Measurements from ENCODE around the gene MARCHF4. TPM values are rescaled to one million over a fixed set of nuclear protein-coding genes. Genes with fewer than 3 reads are reported as not detected.

MARCHF4 gene
- total and polyA plus RNA-seq, 2 donors, result under 0.01 to 0.07 TPM

GRCh38 chr2:216379977-216380376 lies 7.7 kb upstream of the MARCHF4 start:
- Histone ChIP-seq H3K4me1 (ENCODE audit: control insufficient read depth in 2 of 2, insufficient read depth in 2 of 2, low read length in 2 of 2) (no peaks in the 10 kb centered on the region), H3K4me3 (ENCODE audit: low read length in 2 of 2) (no peak overlapping the region), H3K27me3 (ENCODE audit: control insufficient read depth in 2 of 2, insufficient read depth in 1 of 2, low read length in 1 of 2) (peaks cover 0 to 4% of the 10 kb centered on the region in 2 donors), H3K27ac (ENCODE audit: low read depth in 1 of 2, low read length in 1 of 2) (no peak overlapping the region), H3K9me3 (ENCODE audit: control insufficient read depth in 2 of 2, insufficient read depth in 1 of 2, low read length in 1 of 2) (no peaks in the 10 kb centered on the region), H3K36me3 (ENCODE audit: control insufficient read depth in 2 of 2, insufficient read depth in 2 of 2, low read length in 1 of 2) (no peaks in the 10 kb centered on the region)
- 94% methylated on average over 5 of the region's 5 CpGs for WGBS
- no peak for DNase-seq (ENCODE audit: low read depth in 6 of 9, low spot score in 9 of 9)

GRCh38 chr2:216375286-216375685 lies 3.0 kb upstream of the MARCHF4 start:
- no peaks in the 10 kb centered on the region for H3K36me3 ChIP-seq (ENCODE audit: control insufficient read depth in 2 of 2, insufficient read depth in 2 of 2, low read length in 1 of 2)
- WGBS, result 90% methylated on average over 1 of the region's 1 CpG
- peaks cover 5 to 6% of the 10 kb centered on the region in 2 donors for H3K4me1 ChIP-seq (ENCODE audit: control insufficient read depth in 2 of 2, insufficient read depth in 2 of 2, low read length in 2 of 2)
- H3K4me3 ChIP-seq (ENCODE audit: low read length in 2 of 2), result no peak overlapping the region
- no peaks in the 10 kb centered on the region for H3K9me3 ChIP-seq (ENCODE audit: control insufficient read depth in 2 of 2, insufficient read depth in 1 of 2, low read length in 1 of 2)
- no peak overlapping the region for H3K27ac ChIP-seq (ENCODE audit: low read depth in 1 of 2, low read length in 1 of 2)
- H3K27me3 ChIP-seq (ENCODE audit: control insufficient read depth in 2 of 2, insufficient read depth in 1 of 2, low read length in 1 of 2), result peaks cover 25 to 40% of the 10 kb centered on the region in 2 donors
- no peak for DNase-seq (ENCODE audit: low read depth in 6 of 9, low spot score in 9 of 9)

- peaks cover 5 to 6% of the 10 kb centered on the region in 2 donors for H3K4me1 ChIP-seq (ENCODE audit: control insufficient read depth in 2 of 2, insufficient read depth in 2 of 2, low read length in 2 of 2)
- H3K4me3 ChIP-seq (ENCODE audit: low read length in 2 of 2), result no peak overlapping the region
- DNase-seq (ENCODE audit: low read depth in 6 of 9, low spot score in 9 of 9), result no peak
- H3K36me3 ChIP-seq (ENCODE audit: control insufficient read depth in 2 of 2, insufficient read depth in 2 of 2, low read length in 1 of 2), result no peaks in the 10 kb centered on the region
- peaks cover 31 to 52% of the 10 kb centered on the region in 2 donors for H3K27me3 ChIP-seq (ENCODE audit: control insufficient read depth in 2 of 2, insufficient read depth in 1 of 2, low read length in 1 of 2)
- H3K27ac ChIP-seq (ENCODE audit: low read depth in 1 of 2, low read length in 1 of 2), result no peak overlapping the region
- no peaks in the 10 kb centered on the region for H3K9me3 ChIP-seq (ENCODE audit: control insufficient read depth in 2 of 2, insufficient read depth in 1 of 2, low read length in 1 of 2)
Measured at GRCh38 chr2:216373896-216374295, 1.6 kb upstream of the MARCHF4 start.

GRCh38 chr2:216372761-216373291 lies 543 bp upstream of the MARCHF4 start:
- 42% methylated on average over 6 of the region's 6 CpGs for WGBS
- H3K27me3 ChIP-seq (ENCODE audit: control insufficient read depth in 2 of 2, insufficient read depth in 1 of 2, low read length in 1 of 2), result peaks cover 37 to 62% of the 10 kb centered on the region in 2 donors
- H3K4me3 ChIP-seq (ENCODE audit: low read length in 2 of 2), result no peak overlapping the region

GRCh38 chr2:216370961-216371712 lies 1.1 kb downstream of the MARCHF4 start:
- Histone ChIP-seq H3K9me3 (ENCODE audit: control insufficient read depth in 2 of 2, insufficient read depth in 1 of 2, low read length in 1 of 2) (no peaks in the 10 kb centered on the region), H3K27me3 (ENCODE audit: control insufficient read depth in 2 of 2, insufficient read depth in 1 of 2, low read length in 1 of 2) (peaks cover 37 to 61% of the 10 kb centered on the region in 2 donors), H3K4me3 (ENCODE audit: low read length in 2 of 2) (no peak overlapping the region), H3K27ac (ENCODE audit: low read depth in 1 of 2, low read length in 1 of 2) (no peak overlapping the region), H3K36me3 (ENCODE audit: control insufficient read depth in 2 of 2, insufficient read depth in 2 of 2, low read length in 1 of 2) (no peaks in the 10 kb centered on the region), H3K4me1 (ENCODE audit: control insufficient read depth in 2 of 2, insufficient read depth in 2 of 2, low read length in 2 of 2) (peaks cover 5 to 6% of the 10 kb centered on the region in 2 donors)
- WGBS, result 2% methylated on average over 53 of the region's 53 CpGs
- no peak for DNase-seq (ENCODE audit: low read depth in 6 of 9, low spot score in 9 of 9)

More at GRCh38 chr2:216372761-216373291, 543 bp upstream of the MARCHF4 start:
- Histone ChIP-seq H3K9me3 (ENCODE audit: control insufficient read depth in 2 of 2, insufficient read depth in 1 of 2, low read length in 1 of 2) (no peaks in the 10 kb centered on the region), H3K36me3 (ENCODE audit: control insufficient read depth in 2 of 2, insufficient read depth in 2 of 2, low read length in 1 of 2) (no peaks in the 10 kb centered on the region), H3K27ac (ENCODE audit: low read depth in 1 of 2, low read length in 1 of 2) (no peak overlapping the region), H3K4me1 (ENCODE audit: control insufficient read depth in 2 of 2, insufficient read depth in 2 of 2, low read length in 2 of 2) (peaks cover 5 to 6% of the 10 kb centered on the region in 2 donors)
- DNase-seq (ENCODE audit: low read depth in 6 of 9, low spot score in 9 of 9), result no peak

GRCh38 chr2:216369821-216370220 lies 2.5 kb downstream of the MARCHF4 start:
- Histone ChIP-seq H3K36me3 (ENCODE audit: control insufficient read depth in 2 of 2, insufficient read depth in 2 of 2, low read length in 1 of 2) (no peaks in the 10 kb centered on the region), H3K27ac (ENCODE audit: low read depth in 1 of 2, low read length in 1 of 2) (no peak overlapping the region), H3K27me3 (ENCODE audit: control insufficient read depth in 2 of 2, insufficient read depth in 1 of 2, low read length in 1 of 2) (peaks cover 37 to 61% of the 10 kb centered on the region in 2 donors), H3K4me1 (ENCODE audit: control insufficient read depth in 2 of 2, insufficient read depth in 2 of 2, low read length in 2 of 2) (peaks cover 5 to 6% of the 10 kb centered on the region in 2 donors), H3K4me3 (ENCODE audit: low read length in 2 of 2) (no peak overlapping the region), H3K9me3 (ENCODE audit: control insufficient read depth in 2 of 2, insufficient read depth in 1 of 2, low read length in 1 of 2) (no peaks in the 10 kb centered on the region)
- WGBS, result 83% methylated on average over 18 of the region's 18 CpGs
- no peak for DNase-seq (ENCODE audit: low read depth in 6 of 9, low spot score in 9 of 9)

GRCh38 chr2:216366777-216367471 lies 5.4 kb downstream of the MARCHF4 start:
- H3K27me3 ChIP-seq (ENCODE audit: control insufficient read depth in 2 of 2, insufficient read depth in 1 of 2, low read length in 1 of 2), result peaks cover 28 to 45% of the 10 kb centered on the region in 2 donors
- H3K9me3 ChIP-seq (ENCODE audit: control insufficient read depth in 2 of 2, insufficient read depth in 1 of 2, low read length in 1 of 2), result no peaks in the 10 kb centered on the region
- no peak for DNase-seq (ENCODE audit: low read depth in 6 of 9, low spot score in 9 of 9)
- H3K4me1 ChIP-seq (ENCODE audit: control insufficient read depth in 2 of 2, insufficient read depth in 2 of 2, low read length in 2 of 2), result peaks cover 3 to 5% of the 10 kb centered on the region in 2 donors
- no peak overlapping the region for H3K27ac ChIP-seq (ENCODE audit: low read depth in 1 of 2, low read length in 1 of 2)
- H3K4me3 ChIP-seq (ENCODE audit: low read length in 2 of 2), result no peak overlapping the region
- WGBS, result 65% methylated on average over 5 of the region's 5 CpGs
- H3K36me3 ChIP-seq (ENCODE audit: control insufficient read depth in 2 of 2, insufficient read depth in 2 of 2, low read length in 1 of 2), result no peaks in the 10 kb centered on the region

GRCh38 chr2:216365518-216365917 lies 6.8 kb downstream of the MARCHF4 start:
- H3K4me1 ChIP-seq (ENCODE audit: control insufficient read depth in 2 of 2, insufficient read depth in 2 of 2, low read length in 2 of 2), result no peaks in the 10 kb centered on the region
- H3K4me3 ChIP-seq (ENCODE audit: low read length in 2 of 2), result no peak overlapping the region
- WGBS, result 95% methylated on average over 2 of the region's 2 CpGs
- H3K36me3 ChIP-seq (ENCODE audit: control insufficient read depth in 2 of 2, insufficient read depth in 2 of 2, low read length in 1 of 2), result no peaks in the 10 kb centered on the region
- H3K27me3 ChIP-seq (ENCODE audit: control insufficient read depth in 2 of 2, insufficient read depth in 1 of 2, low read length in 1 of 2), result peaks cover 14 to 30% of the 10 kb centered on the region in 2 donors
- no peak overlapping the region for H3K27ac ChIP-seq (ENCODE audit: low read depth in 1 of 2, low read length in 1 of 2)
- DNase-seq (ENCODE audit: low read depth in 6 of 9, low spot score in 9 of 9), result no peak
- no peaks in the 10 kb centered on the region for H3K9me3 ChIP-seq (ENCODE audit: control insufficient read depth in 2 of 2, insufficient read depth in 1 of 2, low read length in 1 of 2)

- Histone ChIP-seq H3K9me3 (ENCODE audit: control insufficient read depth in 2 of 2, insufficient read depth in 1 of 2, low read length in 1 of 2) (no peaks in the 10 kb centered on the region), H3K27me3 (ENCODE audit: control insufficient read depth in 2 of 2, insufficient read depth in 1 of 2, low read length in 1 of 2) (peaks cover 2 to 8% of the 10 kb centered on the region in 2 donors), H3K4me1 (ENCODE audit: control insufficient read depth in 2 of 2, insufficient read depth in 2 of 2, low read length in 2 of 2) (no peaks in the 10 kb centered on the region), H3K27ac (ENCODE audit: low read depth in 1 of 2, low read length in 1 of 2) (no peak overlapping the region), H3K4me3 (ENCODE audit: low read length in 2 of 2) (no peak overlapping the region), H3K36me3 (ENCODE audit: control insufficient read depth in 2 of 2, insufficient read depth in 2 of 2, low read length in 1 of 2) (no peaks in the 10 kb centered on the region)
- 88% methylated on average over 3 of the region's 3 CpGs for WGBS
- DNase-seq (ENCODE audit: low read depth in 6 of 9, low spot score in 9 of 9), result no peak
Measured at GRCh38 chr2:216363221-216363620, 9.1 kb downstream of the MARCHF4 start.
